K562 (cell line): Measurements from ENCODE around the gene AAMDC. TPM values are rescaled to one million over a fixed set of nuclear protein-coding genes. Genes with fewer than 3 reads are reported as not detected.

Experiments used
- ATAC-seq: fragments of 200-7000 bp; cut with Tn5 transposase; 3 replicates; pipeline ENCODE4 v1.9.1; 2020; ENCODE audit warnings: moderate library complexity
- BruUV-seq: library from RNA; stranded (reverse); fragments of 400-500 nt; replicated peaks from 2 replicates; lab custom pipeline; 2021; lab: Mats Ljungman, UMichigan
- CTCF ChIA-PET: fragments of 300-600 bp; formaldehyde crosslinking; extraction: SDS; loops from one replicate; lab custom pipeline; 2021; ENCODE audit warnings: low intra/inter-chr PET ratio; lab: Yijun Ruan, JAX
- POLR2A ChIA-PET: fragments of 300-600, 350-650 bp; sonication (Branson Sonifier 250); formaldehyde crosslinking; extraction: SDS; loops from one replicate; lab custom pipeline; 2021; ENCODE audit warnings: antibody characterized with exemption, inconsistent platforms; lab: Yijun Ruan, JAX
- DNase-seq, 4 experiments: peaks; one replicate each; pipeline versions ENCODE4 v3.0.0 to v3.0.0-alpha.2; 2011 to 2018; ENCODE audit warnings: low spot score in 3 of 4, mixed read lengths in 3 of 4; ENCODE audit errors: extremely low read depth in 1 of 4
- FAIRE-seq: peaks from 2 replicates; lab custom pipeline; 2011; peaks lifted over from hg19 to GRCh38; lab: Jason Lieb, UNC
- H2AFZ ChIP-seq: 2 replicates; pipeline ENCODE4 v1.6.0; 2011; ENCODE audit warnings: low read depth, low read length, control low read depth, inconsistent platforms
- H3K27ac ChIP-seq: fragments of 200-600 bp; 3 replicates; pipeline ENCODE4 v1.8.0; 2011; ENCODE audit warnings: low read depth, mild to moderate bottlenecking, control low read depth, inconsistent platforms, low read length, moderate library complexity, mixed read lengths; ENCODE audit errors: extremely low read depth
- H3K27me3 ChIP-seq, 2 experiments: fragments of 300-600 bp in 1 of 2; 2 replicates in 1 of 2; 3 replicates in 1 of 2; pipeline versions ENCODE4 v1.6.0 to v1.8.0; 2011; ENCODE audit warnings: inconsistent platforms in 2 of 2, low read length in 2 of 2, mild to moderate bottlenecking in 1 of 2, mixed read lengths in 1 of 2, moderate library complexity in 1 of 2; ENCODE audit not compliant: control insufficient read depth in 2 of 2, insufficient read depth in 2 of 2
- H3K36me3 ChIP-seq: fragments of 300-600 bp; 3 replicates; pipeline ENCODE4 v1.8.0; 2011; ENCODE audit warnings: mild to moderate bottlenecking, low read length, inconsistent platforms; ENCODE audit not compliant: control insufficient read depth, insufficient read depth
- H3K4me1 ChIP-seq, 2 experiments: fragments of 200-600 bp in 1 of 2; replicated peaks in 1 of 2; 2 replicates in 1 of 2; 3 replicates in 1 of 2; pipeline versions ENCODE4 v1.5.1 to v1.8.0; 2011; ENCODE audit warnings: inconsistent platforms in 2 of 2, low read length in 2 of 2, mild to moderate bottlenecking in 1 of 2, mixed read lengths in 1 of 2, moderate library complexity in 1 of 2; ENCODE audit not compliant: control insufficient read depth in 2 of 2, insufficient read depth in 2 of 2
- H3K4me2 ChIP-seq: 2 replicates; pipeline ENCODE4 v1.6.1; 2011; ENCODE audit warnings: low read length, control low read depth, inconsistent platforms, mixed read lengths; ENCODE audit not compliant: insufficient read depth
- H3K4me3 ChIP-seq: fragments of 200-600 bp; sonication (generic), shearing (Covaris generic); 2 replicates; pipeline ENCODE4 v1.5.1; 2016; ENCODE audit warnings: control low read depth, inconsistent platforms
- H3K79me2 ChIP-seq: fragments of 200-600 bp; 3 replicates; pipeline ENCODE4 v1.8.0; 2011; ENCODE audit warnings: low read length, inconsistent platforms; ENCODE audit not compliant: control insufficient read depth, insufficient read depth
- H3K9ac ChIP-seq, 2 experiments: 2 replicates each; pipeline versions ENCODE4 v1.6.0 to v1.6.1; 2011; ENCODE audit warnings: low read depth in 2 of 2, low read length in 2 of 2, control low read depth in 1 of 2, inconsistent platforms in 1 of 2, mild to moderate bottlenecking in 1 of 2, mixed read lengths in 1 of 2; ENCODE audit not compliant: insufficient read depth in 1 of 2
- H3K9me1 ChIP-seq: one replicate; pipeline ENCODE4 v1.6.0; 2011; ENCODE audit warnings: inconsistent platforms, mild to moderate bottlenecking, low read length, moderate library complexity; ENCODE audit not compliant: control insufficient read depth, insufficient read depth
- H3K9me3 ChIP-seq: replicated peaks from 2 replicates; pipeline ENCODE4 v1.5.1; 2011; ENCODE audit warnings: low read depth, low read length, inconsistent platforms; ENCODE audit not compliant: control insufficient read depth, insufficient read depth
- H4K20me1 ChIP-seq: replicated peaks from 2 replicates; pipeline ENCODE4 v1.6.1; 2011; ENCODE audit warnings: low read length, inconsistent platforms, mixed read lengths; ENCODE audit not compliant: control insufficient read depth, insufficient read depth
- DMBX1 ChIP-seq: fragments of 250-450 bp; sonication (Bioruptor Pico); IDR thresholded peaks from 2 replicates; pipeline ENCODE4 v1.8.0; 2022; ENCODE audit warnings: inconsistent platforms, mild to moderate bottlenecking, moderate library complexity, borderline replicate concordance
- ETS2 ChIP-seq: IDR thresholded peaks from 2 replicates; pipeline ENCODE4 v1.6.1; 2016; ENCODE audit warnings: borderline replicate concordance, missing genetic modification characterization, mild to moderate bottlenecking, moderate library complexity, missing compliant biosample characterization; ENCODE audit not compliant: poor library complexity, severe bottlenecking
- ETV1 ChIP-seq: fragments of 450-650 bp; conservative IDR thresholded peaks from 2 replicates; pipeline ENCODE4 v1.6.1; 2016; ENCODE audit warnings: missing genetic modification characterization, control low read depth, low read depth, missing compliant biosample characterization
- EZH2 ChIP-seq: IDR thresholded peaks from 2 replicates; pipeline ENCODE4 v1.6.1; 2012; ENCODE audit warnings: low read depth, mild to moderate bottlenecking, inconsistent platforms, low read length, borderline replicate concordance
- GMEB1 ChIP-seq: fragments of 250-450 bp; sonication (Bioruptor Pico); IDR thresholded peaks from 2 replicates; pipeline ENCODE4 v1.4.0; 2020; ENCODE audit warnings: mild to moderate bottlenecking
- GTF2E2 ChIP-seq: fragments of 200-800 bp; sonication (Bioruptor generic); IDR thresholded peaks from 2 replicates; pipeline ENCODE4 v1.6.1; 2016; ENCODE audit warnings: missing genetic modification characterization, missing compliant biosample characterization
- SIN3A ChIP-seq, 2 experiments: fragments of 150-350 bp in 1 of 2; IDR thresholded peaks; 2 replicates each; pipeline ENCODE4 v1.6.1; 2011 to 2016; ENCODE audit warnings: borderline replicate concordance in 2 of 2, low read depth in 2 of 2, low read length in 2 of 2, mild to moderate bottlenecking in 2 of 2, moderate library complexity in 2 of 2; ENCODE audit not compliant: control insufficient read depth in 1 of 2
- TCF7L2 ChIP-seq: fragments of 150-350 bp; IDR thresholded peaks from 2 replicates; pipeline ENCODE4 v1.6.1; 2016; ENCODE audit warnings: low read depth, mild to moderate bottlenecking, low read length, moderate library complexity
- ZBTB11 ChIP-seq, 3 experiments: fragments of 200-800 bp in 1 of 3; fragments of 250-450 bp in 1 of 3; fragments of 450-650 bp in 1 of 3; sonication (Bioruptor Pico) in 1 of 3; sonication (Bioruptor generic) in 1 of 3; formaldehyde crosslinking in 1 of 3; IDR thresholded peaks; 2 replicates each; pipeline versions ENCODE4 v1.6.1 to v1.8.0; 2016 to 2022; ENCODE audit warnings: mild to moderate bottlenecking in 2 of 3, missing genetic modification characterization in 2 of 3, missing compliant biosample characterization in 1 of 3, moderate library complexity in 1 of 3
- ZNF12 ChIP-seq: sonication (generic); formaldehyde crosslinking; IDR thresholded peaks from 2 replicates; pipeline ENCODE4 v1.4.0; 2020; ENCODE audit warnings: mild to moderate bottlenecking, missing genetic modification reagents
- ZNF134 ChIP-seq: fragments of 250-450 bp; sonication (Bioruptor Pico); conservative IDR thresholded peaks from 2 replicates; pipeline ENCODE4 v1.4.0; 2020
- ZNF431 ChIP-seq: sonication (generic); formaldehyde crosslinking; IDR thresholded peaks from 2 replicates; pipeline ENCODE4 v1.8.0; 2022; ENCODE audit warnings: mild to moderate bottlenecking, missing genetic modification reagents
- ZNF639 ChIP-seq, 2 experiments: fragments of 200-800 bp in 1 of 2; sonication (Bioruptor generic) in 1 of 2; sonication (generic) in 1 of 2; formaldehyde crosslinking in 1 of 2; IDR thresholded peaks in 1 of 2; conservative IDR thresholded peaks in 1 of 2; 2 replicates each; pipeline versions ENCODE4 v1.5.0 to v1.6.1; 2016 to 2020; ENCODE audit warnings: missing compliant biosample characterization in 1 of 2, missing genetic modification characterization in 1 of 2, missing genetic modification reagents in 1 of 2
- WGBS: fragments of 100-300 bp; shearing (Covaris generic); methylation state at CpG from one replicate; pipeline ENCODE4 v1.1.6; 2016; ENCODE audit warnings: low coverage, mixed read lengths; ENCODE audit not compliant: insufficient coverage; ENCODE audit errors: missing lambda C conversion rate; 5-methylcytosine and 5-hydroxymethylcytosine counted together
- in situ Hi-C: fragments of 300-500 bp; cut with MboI; formaldehyde crosslinking; loops from 4 replicates; pipeline ENCODE4 v1.15.0; 2018; ENCODE audit warnings: inconsistent platforms, mixed read lengths
- intact Hi-C: fragments of 100-400 bp; cut with micrococcal nuclease; formaldehyde crosslinking; loops from 2 replicates; pipeline ENCODE4 v1.14.2; 2022
- polyA plus RNA-seq, 8 experiments: library from polyadenylated mRNA; depleted of rRNA in 4 of 8; stranded (reverse) in 5 of 8; unstranded in 3 of 8; fragments of >200 nt; fragmentation: Nextera tagmentation in 2 of 8; fragmentation: Illumina TruSeq in 1 of 8; extraction: Ambion mirVana in 2 of 8; extraction: Trizol in 1 of 8; gene quantifications; 2 replicates each; pipeline versions ENCODE4 v1.2.1 to v1.2.3, GENCODE V29; 2011 to 2014; ENCODE audit warnings: inconsistent platforms in 1 of 8, missing spikeins in 1 of 8
- total RNA-seq, 7 experiments: library from RNA; depleted of rRNA in 6 of 7; stranded (reverse); fragments of >200 nt in 6 of 7; fragmentation: Illumina TruSeq in 2 of 7; extraction: Trizol in 2 of 7; gene quantifications; 2 replicates each; pipeline versions ENCODE4 v1.2.1 to v1.2.3, GENCODE V29; 2011 to 2021; ENCODE audit warnings: low replicate concordance in 1 of 7

The AAMDC gene
- total and polyA plus RNA-seq, 9 of the 15 experiments (the other 6 are each of a cell fraction or from before 2014, with no cell fraction given) = 10.4 to 40.6 (median 15.6) TPM

GRCh38 chr11:77833302-77833701 is 12.4 kb downstream of the AAMDC start:
- WGBS = 59% methylated on average over 4 of the region's 4 CpGs
- H3K27me3 ChIP-seq = no peaks in the 10 kb centered on the region
- H3K79me2 ChIP-seq = no peaks in the 10 kb centered on the region
- intact Hi-C loops = no loop called here
- BruUV-seq = no TSS peak
- FAIRE-seq = no peak
- no peak for ATAC-seq
- H3K9me1 ChIP-seq = no peaks in the 10 kb centered on the region
- no peak overlapping the region for H3K27ac ChIP-seq
- H3K4me3 ChIP-seq = no peak overlapping the region
- in situ Hi-C loops = no loop called here
- no peak overlapping the region for H2AFZ ChIP-seq
- DNase-seq = no peak
- no peak overlapping the region for H3K9ac ChIP-seq
- CTCF ChIA-PET = no interaction called here
- POLR2A ChIA-PET = no interaction called here
- no peaks in the 10 kb centered on the region for H3K4me1 ChIP-seq
- no peaks in the 10 kb centered on the region for H3K36me3 ChIP-seq
- no peaks in the 10 kb centered on the region for H3K9me3 ChIP-seq
- H4K20me1 ChIP-seq = no peaks in the 10 kb centered on the region
- H3K4me2 ChIP-seq = no peak overlapping the region
- TF ChIP-seq TCF7L2 (no peak), ZNF134 (CRISPR knock-in tag) (no peak), ETV1 (tag) (no peak), SIN3A (IDR thresholded peaks at IDR 0.05; ENCODE audit: borderline replicate concordance in 2 of 2, control insufficient read depth in 1 of 2, low read depth in 2 of 2, low read length in 2 of 2) (no peak), GMEB1 (CRISPR knock-in tag) (no peak), GTF2E2 (tag) (no peak), ZNF639 (CRISPR knock-in tag; conservative IDR thresholded peaks at IDR 0.05 in 1 of 2, IDR thresholded peaks at IDR 0.05 in 1 of 2) (no peak), DMBX1 (CRISPR knock-in tag) (no peak), EZH2 (no peak), ZNF12 (CRISPR knock-in tag) (no peak), ZBTB11 (CRISPR knock-in tag; IDR thresholded peaks at IDR 0.05) (no peak), ZNF431 (CRISPR knock-in tag) (no peak), ETS2 (tag) (no peak)
